Measurements from ENCODE around the gene UBE2E2. TPM values are rescaled to one million over a fixed set of nuclear protein-coding genes. Genes with fewer than 3 reads are reported as not detected.

The UBE2E2 gene
- total and polyA plus RNA-seq, 8 donors, result 6.5 to 128 (median 18.9) TPM

- no peak for DNase-seq
- Histone ChIP-seq H3K9me3 (no peaks in the 10 kb centered on the region), H3K27me3 (no peaks in the 10 kb centered on the region), H3K4me1 (peaks cover 0 to 9% (median 0%) of the 10 kb centered on the region in 4 donors), H3K36me3 (no peaks in the 10 kb centered on the region), H3K4me3 (no peak overlapping the region), H3K27ac (no peak overlapping the region)
- 94 to 99% (median 96%) methylated on average over 2 of the region's 2 CpGs for WGBS, 5 donors
- intact Hi-C loops (cut with DNase I; ENCODE audit: low total_unique reads), result no loop called here
- TF ChIP-seq POLR2AphosphoS5 (IDR thresholded peaks at IDR 0.05) (no peak), POLR2A (IDR thresholded peaks at IDR 0.05) (no peak), EP300 (IDR thresholded peaks at IDR 0.05) (no peak)
- TF ChIP-seq, protein P1, sequence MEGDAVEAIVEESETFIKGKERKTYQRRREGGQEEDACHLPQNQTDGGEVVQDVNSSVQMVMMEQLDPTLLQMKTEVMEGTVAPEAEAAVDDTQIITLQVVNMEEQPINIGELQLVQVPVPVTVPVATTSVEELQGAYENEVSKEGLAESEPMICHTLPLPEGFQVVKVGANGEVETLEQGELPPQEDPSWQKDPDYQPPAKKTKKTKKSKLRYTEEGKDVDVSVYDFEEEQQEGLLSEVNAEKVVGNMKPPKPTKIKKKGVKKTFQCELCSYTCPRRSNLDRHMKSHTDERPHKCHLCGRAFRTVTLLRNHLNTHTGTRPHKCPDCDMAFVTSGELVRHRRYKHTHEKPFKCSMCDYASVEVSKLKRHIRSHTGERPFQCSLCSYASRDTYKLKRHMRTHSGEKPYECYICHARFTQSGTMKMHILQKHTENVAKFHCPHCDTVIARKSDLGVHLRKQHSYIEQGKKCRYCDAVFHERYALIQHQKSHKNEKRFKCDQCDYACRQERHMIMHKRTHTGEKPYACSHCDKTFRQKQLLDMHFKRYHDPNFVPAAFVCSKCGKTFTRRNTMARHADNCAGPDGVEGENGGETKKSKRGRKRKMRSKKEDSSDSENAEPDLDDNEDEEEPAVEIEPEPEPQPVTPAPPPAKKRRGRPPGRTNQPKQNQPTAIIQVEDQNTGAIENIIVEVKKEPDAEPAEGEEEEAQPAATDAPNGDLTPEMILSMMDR (IDR thresholded peaks at IDR 0.05), result no peak
These were observed 41.8 kb upstream of the UBE2E2 start for GRCh38 chr3:23161308-23161707.

DNA sequence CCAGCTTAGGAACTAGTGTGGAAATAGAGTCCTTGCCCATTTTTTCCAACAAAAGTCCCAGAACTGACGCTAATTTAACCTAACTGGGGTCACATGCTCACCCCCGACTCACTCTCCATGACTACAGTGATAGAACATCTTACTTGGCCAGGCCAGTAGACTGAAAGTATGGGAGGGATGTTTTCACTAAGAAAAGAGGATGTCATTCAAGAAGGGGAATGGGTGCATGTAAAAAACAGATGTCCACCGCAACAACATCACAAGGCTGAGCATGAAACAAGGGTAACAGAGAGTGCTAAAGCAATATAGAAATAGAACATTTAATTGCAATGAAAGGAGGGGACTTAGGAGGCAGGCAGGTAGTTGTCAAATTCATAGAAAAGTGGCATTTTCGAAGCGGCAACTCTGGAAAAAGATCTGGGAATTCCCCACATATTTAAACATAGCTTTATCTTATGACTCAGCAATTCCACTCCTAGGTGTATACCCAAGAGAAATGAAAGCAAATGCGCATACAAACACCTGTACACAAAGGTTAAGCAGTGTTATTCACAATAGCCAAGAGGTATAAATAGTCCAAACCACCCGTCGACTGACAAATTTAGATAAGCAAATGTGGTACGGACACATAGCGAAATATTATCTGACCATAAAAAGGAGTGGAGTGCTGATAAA, 41.1 kb upstream of the UBE2E2 start:
- intact Hi-C loops (cut with DNase I; ENCODE audit: low total_unique reads), result no loop called here
- Histone ChIP-seq H3K4me3 (no peak overlapping the region), H3K9me3 (no peaks in the 10 kb centered on the region), H3K27me3 (no peaks in the 10 kb centered on the region), H3K36me3 (no peaks in the 10 kb centered on the region), H3K27ac (no peak overlapping the region), H3K4me1 (peaks cover 0 to 5% (median 0%) of the 10 kb centered on the region in 4 donors)
- no peak for DNase-seq
- 49 to 67% (median 57%) methylated on average over 10 of the region's 10 CpGs for WGBS, 5 donors
- TF ChIP-seq EP300 (IDR thresholded peaks at IDR 0.05), result no peak
- TF ChIP-seq, protein P1 (IDR thresholded peaks at IDR 0.05), result no peak
- TF ChIP-seq POLR2A (IDR thresholded peaks at IDR 0.05), result no peak
- TF ChIP-seq POLR2AphosphoS5 (IDR thresholded peaks at IDR 0.05), result no peak

DNA sequence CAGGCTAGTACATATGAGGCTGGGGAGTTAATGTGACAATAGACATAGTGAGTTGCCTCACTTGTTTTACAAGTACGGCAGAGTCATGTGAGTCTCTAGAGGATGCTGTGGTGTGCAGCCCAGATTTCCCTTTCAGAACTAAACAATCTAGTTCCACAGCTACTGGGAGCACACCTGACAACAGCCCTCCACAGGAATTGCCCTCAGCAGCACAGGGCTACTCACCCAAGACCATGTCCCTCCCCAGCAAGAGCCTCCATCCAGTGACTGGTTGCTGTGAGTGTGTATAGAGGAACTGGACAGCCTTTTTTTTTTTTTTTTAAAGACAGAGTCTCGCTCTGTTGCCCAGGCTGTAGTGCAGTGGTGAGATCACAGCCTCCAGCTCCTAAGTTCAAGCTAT, 40.2 kb upstream of the UBE2E2 start:
- Histone ChIP-seq H3K27me3 (no peaks in the 10 kb centered on the region), H3K4me1 (no peaks in the 10 kb centered on the region), H3K4me3 (no peak overlapping the region), H3K36me3 (no peaks in the 10 kb centered on the region), H3K27ac (no peak overlapping the region), H3K9me3 (no peaks in the 10 kb centered on the region)
- WGBS, 5 donors, result 68 to 87% (median 79%) methylated on average over 2 of the region's 2 CpGs
- TF ChIP-seq POLR2A (IDR thresholded peaks at IDR 0.05), result no peak
- TF ChIP-seq, protein P1 (IDR thresholded peaks at IDR 0.05), result no peak
- no peak for TF ChIP-seq EP300 (IDR thresholded peaks at IDR 0.05)
- TF ChIP-seq POLR2AphosphoS5 (IDR thresholded peaks at IDR 0.05), result no peak
- no peak for DNase-seq
- intact Hi-C loops (cut with DNase I; ENCODE audit: low total_unique reads), result no loop called here

- TF ChIP-seq EP300 (IDR thresholded peaks at IDR 0.05) (no peak), POLR2A (IDR thresholded peaks at IDR 0.05) (no peak), POLR2AphosphoS5 (IDR thresholded peaks at IDR 0.05) (no peak)
- TF ChIP-seq, protein P1 (IDR thresholded peaks at IDR 0.05), result no peak
- WGBS, 5 donors, result 78 to 93% (median 84%) methylated on average over 1 of the region's 1 CpG
These were observed 38.4 kb upstream of the UBE2E2 start for GRCh38 chr3:23164746-23165145.

More at GRCh38 chr3:23164746-23165145, 38.4 kb upstream of the UBE2E2 start:
- H3K9me3 ChIP-seq, result no peaks in the 10 kb centered on the region
- no peak for DNase-seq
- no peaks in the 10 kb centered on the region for H3K4me1 ChIP-seq
- no peaks in the 10 kb centered on the region for H3K27me3 ChIP-seq
- intact Hi-C loops (cut with DNase I; ENCODE audit: low total_unique reads), result no loop called here
- H3K4me3 ChIP-seq, result no peak overlapping the region
- H3K36me3 ChIP-seq, result no peaks in the 10 kb centered on the region
- no peak overlapping the region for H3K27ac ChIP-seq

Measured in stomach (tissue), 9 donors.